K562 (cell line): ENCODE results near the gene RSF1. TPM values are rescaled to one million over a fixed set of nuclear protein-coding genes. Genes with fewer than 3 reads are reported as not detected.

Source experiments
- ATAC-seq: fragments of 200-7000 bp; cut with Tn5 transposase; 3 replicates; pipeline ENCODE4 v1.9.1; 2020; ENCODE audit warnings: moderate library complexity
- BruUV-seq: library from RNA; stranded (reverse); fragments of 400-500 nt; replicated peaks from 2 replicates; lab custom pipeline; 2021; lab: Mats Ljungman, UMichigan
- CTCF ChIA-PET: fragments of 300-600 bp; formaldehyde crosslinking; extraction: SDS; loops from one replicate; lab custom pipeline; 2021; ENCODE audit warnings: low intra/inter-chr PET ratio; lab: Yijun Ruan, JAX
- POLR2A ChIA-PET: fragments of 300-600, 350-650 bp; sonication (Branson Sonifier 250); formaldehyde crosslinking; extraction: SDS; loops from one replicate; lab custom pipeline; 2021; ENCODE audit warnings: antibody characterized with exemption, inconsistent platforms; lab: Yijun Ruan, JAX
- DNase-seq, 4 experiments: peaks; one replicate each; pipeline versions ENCODE4 v3.0.0 to v3.0.0-alpha.2; 2011 to 2018; ENCODE audit warnings: low spot score in 3 of 4, mixed read lengths in 3 of 4; ENCODE audit errors: extremely low read depth in 1 of 4
- FAIRE-seq: peaks from 2 replicates; lab custom pipeline; 2011; peaks lifted over from hg19 to GRCh38; lab: Jason Lieb, UNC
- H2AFZ ChIP-seq: 2 replicates; pipeline ENCODE4 v1.6.0; 2011; ENCODE audit warnings: low read depth, low read length, control low read depth, inconsistent platforms
- H3K27ac ChIP-seq: fragments of 200-600 bp; 3 replicates; pipeline ENCODE4 v1.8.0; 2011; ENCODE audit warnings: low read depth, mild to moderate bottlenecking, control low read depth, inconsistent platforms, low read length, moderate library complexity, mixed read lengths; ENCODE audit errors: extremely low read depth
- H3K27me3 ChIP-seq, 2 experiments: fragments of 300-600 bp in 1 of 2; 2 replicates in 1 of 2; 3 replicates in 1 of 2; pipeline versions ENCODE4 v1.6.0 to v1.8.0; 2011; ENCODE audit warnings: inconsistent platforms in 2 of 2, low read length in 2 of 2, mild to moderate bottlenecking in 1 of 2, mixed read lengths in 1 of 2, moderate library complexity in 1 of 2; ENCODE audit not compliant: control insufficient read depth in 2 of 2, insufficient read depth in 2 of 2
- H3K36me3 ChIP-seq: fragments of 300-600 bp; 3 replicates; pipeline ENCODE4 v1.8.0; 2011; ENCODE audit warnings: mild to moderate bottlenecking, low read length, inconsistent platforms; ENCODE audit not compliant: control insufficient read depth, insufficient read depth
- H3K4me1 ChIP-seq, 2 experiments: fragments of 200-600 bp in 1 of 2; replicated peaks in 1 of 2; 2 replicates in 1 of 2; 3 replicates in 1 of 2; pipeline versions ENCODE4 v1.5.1 to v1.8.0; 2011; ENCODE audit warnings: inconsistent platforms in 2 of 2, low read length in 2 of 2, mild to moderate bottlenecking in 1 of 2, mixed read lengths in 1 of 2, moderate library complexity in 1 of 2; ENCODE audit not compliant: control insufficient read depth in 2 of 2, insufficient read depth in 2 of 2
- H3K4me2 ChIP-seq: 2 replicates; pipeline ENCODE4 v1.6.1; 2011; ENCODE audit warnings: low read length, control low read depth, inconsistent platforms, mixed read lengths; ENCODE audit not compliant: insufficient read depth
- H3K4me3 ChIP-seq: fragments of 200-600 bp; sonication (generic), shearing (Covaris generic); 2 replicates; pipeline ENCODE4 v1.5.1; 2016; ENCODE audit warnings: control low read depth, inconsistent platforms
- H3K79me2 ChIP-seq: fragments of 200-600 bp; 3 replicates; pipeline ENCODE4 v1.8.0; 2011; ENCODE audit warnings: low read length, inconsistent platforms; ENCODE audit not compliant: control insufficient read depth, insufficient read depth
- H3K9ac ChIP-seq, 2 experiments: 2 replicates each; pipeline versions ENCODE4 v1.6.0 to v1.6.1; 2011; ENCODE audit warnings: low read depth in 2 of 2, low read length in 2 of 2, control low read depth in 1 of 2, inconsistent platforms in 1 of 2, mild to moderate bottlenecking in 1 of 2, mixed read lengths in 1 of 2; ENCODE audit not compliant: insufficient read depth in 1 of 2
- H3K9me1 ChIP-seq: one replicate; pipeline ENCODE4 v1.6.0; 2011; ENCODE audit warnings: inconsistent platforms, mild to moderate bottlenecking, low read length, moderate library complexity; ENCODE audit not compliant: control insufficient read depth, insufficient read depth
- H3K9me3 ChIP-seq: replicated peaks from 2 replicates; pipeline ENCODE4 v1.5.1; 2011; ENCODE audit warnings: low read depth, low read length, inconsistent platforms; ENCODE audit not compliant: control insufficient read depth, insufficient read depth
- H4K20me1 ChIP-seq: replicated peaks from 2 replicates; pipeline ENCODE4 v1.6.1; 2011; ENCODE audit warnings: low read length, inconsistent platforms, mixed read lengths; ENCODE audit not compliant: control insufficient read depth, insufficient read depth
- CHD1 ChIP-seq: fragments of 200-600 bp; sonication (generic); IDR thresholded peaks from one replicate; pipeline ENCODE4 v1.6.1; 2012; ENCODE audit warnings: mild to moderate bottlenecking, moderate library complexity, low read length, inconsistent platforms
- E2F6 ChIP-seq, 2 experiments: IDR thresholded peaks; 2 replicates each; pipeline ENCODE4 v1.6.1; 2011; ENCODE audit warnings: borderline replicate concordance in 1 of 2, control low read depth in 1 of 2, low read depth in 1 of 2, low read length in 1 of 2, mild to moderate bottlenecking in 1 of 2, mixed read lengths in 1 of 2, moderate library complexity in 1 of 2; ENCODE audit not compliant: insufficient read depth in 1 of 2, insufficient read length in 1 of 2, poor library complexity in 1 of 2, severe bottlenecking in 1 of 2; ENCODE audit errors: extremely low read depth in 1 of 2
- EZH2 ChIP-seq: IDR thresholded peaks from 2 replicates; pipeline ENCODE4 v1.6.1; 2012; ENCODE audit warnings: low read depth, mild to moderate bottlenecking, inconsistent platforms, low read length, borderline replicate concordance
- HNRNPUL1 ChIP-seq: fragments of 200-400 bp; formaldehyde crosslinking; IDR thresholded peaks from 2 replicates; pipeline ENCODE4 v1.6.1; 2017; ENCODE audit warnings: low read length
- ILF3 ChIP-seq: fragments of 450-650 bp; IDR thresholded peaks from 2 replicates; pipeline ENCODE4 v1.6.1; 2018; ENCODE audit warnings: antibody characterized with exemption, mild to moderate bottlenecking, moderate library complexity, borderline replicate concordance
- IRF2 ChIP-seq: sonication (generic); formaldehyde crosslinking; IDR thresholded peaks from 2 replicates; pipeline ENCODE4 v1.8.1; 2022; ENCODE audit warnings: mild to moderate bottlenecking, missing genetic modification reagents
- KLF13 ChIP-seq: fragments of 450-650 bp; IDR thresholded peaks from 2 replicates; pipeline ENCODE4 v1.6.1; 2016; ENCODE audit warnings: missing genetic modification characterization, low read depth, mild to moderate bottlenecking, missing compliant biosample characterization, moderate library complexity, borderline replicate concordance
- MAX ChIP-seq: sonication (generic); formaldehyde crosslinking; IDR thresholded peaks from 2 replicates; pipeline ENCODE4 v1.9.0; 2022; ENCODE audit warnings: mild to moderate bottlenecking, missing genetic modification reagents
- NKRF ChIP-seq: fragments of 450-650 bp; IDR thresholded peaks from 2 replicates; pipeline ENCODE4 v1.6.1; 2016; ENCODE audit warnings: borderline replicate concordance
- NONO ChIP-seq, 2 experiments: fragments of 200-400 bp in 1 of 2; fragments of 450-650 bp in 1 of 2; formaldehyde crosslinking in 1 of 2; IDR thresholded peaks; 2 replicates each; pipeline ENCODE4 v1.6.1; 2017; ENCODE audit warnings: low read depth in 2 of 2, mild to moderate bottlenecking in 2 of 2, moderate library complexity in 2 of 2, low read length in 1 of 2
- PCBP1 ChIP-seq: fragments of 200-400 bp; formaldehyde crosslinking; IDR thresholded peaks from 2 replicates; pipeline ENCODE4 v1.6.1; 2018; ENCODE audit warnings: mild to moderate bottlenecking, low read depth, low read length; ENCODE audit not compliant: poor library complexity, severe bottlenecking
- RCOR1 ChIP-seq, 2 experiments: IDR thresholded peaks; 2 replicates each; pipeline ENCODE4 v1.6.1; 2012; ENCODE audit warnings: low read depth in 2 of 2, low read length in 2 of 2, borderline replicate concordance in 1 of 2, improper control_type of control experiment in 1 of 2
- SAP30 ChIP-seq: fragments of 200-600 bp; sonication (generic); IDR thresholded peaks from 2 replicates; pipeline ENCODE4 v1.6.1; 2012; ENCODE audit warnings: borderline replicate concordance, low read depth, mild to moderate bottlenecking, moderate library complexity, low read length, control low read depth, inconsistent platforms; ENCODE audit not compliant: insufficient read depth, poor library complexity, severe bottlenecking
- TOE1 ChIP-seq, 2 experiments: fragments of 450-650 bp in 1 of 2; sonication (generic) in 1 of 2; formaldehyde crosslinking in 1 of 2; IDR thresholded peaks; 2 replicates each; pipeline versions ENCODE4 v1.7.1 to v1.8.0; 2016 to 2022; ENCODE audit warnings: borderline replicate concordance in 2 of 2, mild to moderate bottlenecking in 2 of 2, antibody characterized with exemption in 1 of 2, inconsistent platforms in 1 of 2, low read depth in 1 of 2, missing genetic modification reagents in 1 of 2, moderate library complexity in 1 of 2
- TRIM24 ChIP-seq, 2 experiments: fragments of 450-650 bp; IDR thresholded peaks; 2 replicates each; pipeline ENCODE4 v1.6.1; 2016
- ZNF75A ChIP-seq: fragments of 450-650 bp; formaldehyde crosslinking; IDR thresholded peaks from 2 replicates; pipeline ENCODE4 v1.4.0; 2020; ENCODE audit warnings: mild to moderate bottlenecking
- WGBS: fragments of 100-300 bp; shearing (Covaris generic); methylation state at CpG from one replicate; pipeline ENCODE4 v1.1.6; 2016; ENCODE audit warnings: low coverage, mixed read lengths; ENCODE audit not compliant: insufficient coverage; ENCODE audit errors: missing lambda C conversion rate; 5-methylcytosine and 5-hydroxymethylcytosine counted together
- in situ Hi-C: fragments of 300-500 bp; cut with MboI; formaldehyde crosslinking; loops from 4 replicates; pipeline ENCODE4 v1.15.0; 2018; ENCODE audit warnings: inconsistent platforms, mixed read lengths
- intact Hi-C: fragments of 100-400 bp; cut with micrococcal nuclease; formaldehyde crosslinking; loops from 2 replicates; pipeline ENCODE4 v1.14.2; 2022
- polyA plus RNA-seq, 8 experiments: library from polyadenylated mRNA; depleted of rRNA in 4 of 8; stranded (reverse) in 5 of 8; unstranded in 3 of 8; fragments of >200 nt; fragmentation: Nextera tagmentation in 2 of 8; fragmentation: Illumina TruSeq in 1 of 8; extraction: Ambion mirVana in 2 of 8; extraction: Trizol in 1 of 8; gene quantifications; 2 replicates each; pipeline versions ENCODE4 v1.2.1 to v1.2.3, GENCODE V29; 2011 to 2014; ENCODE audit warnings: inconsistent platforms in 1 of 8, missing spikeins in 1 of 8
- total RNA-seq, 7 experiments: library from RNA; depleted of rRNA in 6 of 7; stranded (reverse); fragments of >200 nt in 6 of 7; fragmentation: Illumina TruSeq in 2 of 7; extraction: Trizol in 2 of 7; gene quantifications; 2 replicates each; pipeline versions ENCODE4 v1.2.1 to v1.2.3, GENCODE V29; 2011 to 2021; ENCODE audit warnings: low replicate concordance in 1 of 7

RSF1 gene
- total and polyA plus RNA-seq, 9 of the 15 experiments (the other 6 are each of a cell fraction or from before 2014, with no cell fraction given), result 9.7 to 63.6 (median 42.8) TPM

DNA sequence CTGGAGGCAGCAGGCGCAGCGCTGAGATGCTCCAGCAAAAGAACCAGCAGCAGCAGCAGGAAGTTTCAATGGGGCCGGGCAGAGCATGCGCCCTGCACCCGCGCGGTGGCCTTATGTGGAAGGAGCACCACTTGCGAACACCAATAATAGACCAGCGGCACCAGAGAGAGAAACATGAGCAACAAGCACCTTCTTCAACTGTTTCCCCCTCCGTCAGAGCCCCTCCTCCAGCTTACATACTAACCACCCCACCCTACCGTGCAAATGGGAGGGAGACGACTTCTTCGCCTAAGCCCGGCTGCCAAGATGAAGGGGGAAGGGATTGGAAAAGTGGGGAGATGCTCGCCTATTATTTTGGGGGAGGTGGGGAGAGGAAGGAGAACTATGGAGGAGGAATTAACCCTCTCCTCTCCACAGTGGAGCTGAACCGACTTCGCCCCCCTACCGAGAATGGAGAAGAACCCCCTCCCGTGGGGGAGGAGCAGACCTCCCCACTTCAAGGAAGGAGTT lies 1.1 kb downstream of the RSF1 start:
- peak overlapping the region; percentile 92 for H3K27ac ChIP-seq
- H3K27me3 ChIP-seq, result no peaks in the 10 kb centered on the region
- no TSS peak for BruUV-seq
- intact Hi-C loops, result no loop called here
- no peaks in the 10 kb centered on the region for H3K9me1 ChIP-seq
- peak overlapping the region; percentile 89 for H2AFZ ChIP-seq
- H3K36me3 ChIP-seq, result peaks cover 19% of the 10 kb centered on the region; the same call in 2 of the 3 replicates
- FAIRE-seq (peak; percentile 23), DNase-seq (peak; percentile 47 to 88 (median 65)), ATAC-seq (peak; percentile 72)
- H3K9me3 ChIP-seq, result peaks cover 4% of the 10 kb centered on the region
- CTCF ChIA-PET, result no interaction called here
- H3K4me3 ChIP-seq, result peak overlapping the region; percentile 97
- POLR2A ChIA-PET, result interaction anchor here (0.8 to 1.2 kb wide), 2 partner anchors 19 to 175 kb away, joined by 3 to 5 read pairs; partner anchors contain the start of gene INTS4
- 3% methylated on average over 13 of the region's 19 CpGs for WGBS
- H3K9ac ChIP-seq, result peak overlapping the region; percentile 91 to 97
- peaks cover 12 to 22% of the 10 kb centered on the region in 2 experiments; a peak in 4 of 5 replicates for H3K4me1 ChIP-seq
- peak overlapping the region; percentile 98 for H3K4me2 ChIP-seq
- in situ Hi-C loops, result no loop called here
- peaks cover 64% of the 10 kb centered on the region for H3K79me2 ChIP-seq
- H4K20me1 ChIP-seq, result peaks cover 10% of the 10 kb centered on the region
- TF ChIP-seq PCBP1 (peak; percentile 2), NONO (IDR thresholded peaks at IDR 0.05; ENCODE audit: low read depth in 2 of 2, low read length in 1 of 2) (no peak), HNRNPUL1 (no peak), E2F6 (IDR thresholded peaks at IDR 0.05; ENCODE audit: borderline replicate concordance in 1 of 2, extremely low read depth in 1 of 2, insufficient read depth in 1 of 2, insufficient read length in 1 of 2, low read depth in 1 of 2, low read length in 1 of 2, poor library complexity in 1 of 2, severe bottlenecking in 1 of 2) (peak in 1 of 2 experiments; percentile 53), MAX (peak; percentile 68), IRF2 (CRISPR knock-in tag) (no peak), ILF3 (no peak), EZH2 (no peak), ZNF75A (CRISPR knock-in tag) (no peak), KLF13 (tag) (0 out of 2 replicates have a peak, but pooled peaks have one; percentile 43), TOE1 (IDR thresholded peaks at IDR 0.05; ENCODE audit: borderline replicate concordance) (0 out of 2 replicates have a peak, but pooled peaks have one; percentile 56), TOE1 (CRISPR knock-in tag; IDR thresholded peaks at IDR 0.05; ENCODE audit: borderline replicate concordance, low read depth) (no peak), CHD1 (peak; percentile 4), SAP30 (peak; percentile 46), RCOR1 (IDR thresholded peaks at IDR 0.05; ENCODE audit: borderline replicate concordance in 1 of 2, low read depth in 2 of 2, low read length in 2 of 2) (no peak), TRIM24 (IDR thresholded peaks at IDR 0.05) (peak in 1 of 2 experiments; percentile 18; a peak in 1 of 4 replicates), NKRF (peak; percentile 70; the same call in 1 of the 2 replicates)
